Kidney (tissue), 14 donors: ENCODE measurements around the gene SOHLH1. TPM values are rescaled to one million over a fixed set of nuclear protein-coding genes. Genes with fewer than 3 reads are reported as not detected.

Experiments used
- DNase-seq, 5 donors: peaks; one replicate each; pipeline ENCODE4 v3.0.0-alpha.2; 2013 to 2020
- FAIRE-seq: peaks from 2 replicates; lab custom pipeline; 2012; peaks lifted over from hg19 to GRCh38; lab: Jason Lieb, UNC
- H3K27ac ChIP-seq, 2 donors: one replicate each; pipeline ENCODE4 v1.7.0; 2013; ENCODE audit warnings: low read depth in 2 of 2, low read length in 2 of 2, inconsistent platforms in 1 of 2
- H3K27me3 ChIP-seq: one replicate; pipeline ENCODE4 v1.7.1; 2013; ENCODE audit warnings: low read length, inconsistent platforms; ENCODE audit not compliant: control insufficient read depth, insufficient read depth
- H3K36me3 ChIP-seq, 3 donors: one replicate each; pipeline versions ENCODE4 v1.7.0 to v1.7.1; 2013; ENCODE audit warnings: low read length in 3 of 3, control low read depth in 1 of 3, inconsistent platforms in 1 of 3; ENCODE audit not compliant: insufficient read depth in 3 of 3, control insufficient read depth in 2 of 3
- H3K4me1 ChIP-seq, 3 donors: one replicate each; pipeline versions ENCODE4 v1.7.0 to v1.7.1; 2013; ENCODE audit warnings: low read length in 3 of 3, inconsistent platforms in 1 of 3, low read depth in 1 of 3; ENCODE audit not compliant: control insufficient read depth in 2 of 3, insufficient read depth in 2 of 3
- H3K4me3 ChIP-seq, 3 donors: one replicate each; pipeline versions ENCODE4 v1.7.0 to v1.8.1; 2013; ENCODE audit warnings: low read length in 3 of 3, control low read depth in 1 of 3, inconsistent platforms in 1 of 3
- H3K9ac ChIP-seq, 3 donors: one replicate each; pipeline versions ENCODE4 v1.7.0 to v1.7.1; 2013; ENCODE audit warnings: low read length in 3 of 3, control low read depth in 1 of 3, inconsistent platforms in 1 of 3
- H3K9me3 ChIP-seq, 3 donors: one replicate each; pipeline versions ENCODE4 v1.7.0 to v1.7.1; 2013; ENCODE audit warnings: low read length in 3 of 3, control low read depth in 1 of 3, inconsistent platforms in 1 of 3; ENCODE audit not compliant: control insufficient read depth in 2 of 3, insufficient read depth in 1 of 3
- CTCF ChIP-seq: IDR thresholded peaks from 3 replicates; pipeline ENCODE4 v1.5.1; 2012; ENCODE audit warnings: mild to moderate bottlenecking, moderate library complexity, borderline replicate concordance; ENCODE audit not compliant: insufficient read depth; ENCODE audit errors: extremely low read depth
- intact Hi-C: fragments of 100-400 bp; cut with DNase I; formaldehyde crosslinking; loops from one replicate; pipeline ENCODE4 v1.11.1; 2022
- polyA plus RNA-seq: library from polyadenylated mRNA; stranded (reverse); fragments of 350-450 nt; fragmentation: Illumina TruSeq; extraction: RNeasy Lipid Tissue Mini Kit (QIAGEN cat#74804); gene quantifications from one replicate; pipeline ENCODE4 v1.2.3, GENCODE V29; 2014; ENCODE audit warnings: low read depth, low replicate concordance; ENCODE audit not compliant: insufficient read depth
- total RNA-seq: library from RNA; stranded (reverse); fragmentation: NEBNext Ultra II Directional; extraction: Animal tissue kit (Norgen Biotek cat#: 25700); gene quantifications from one replicate; pipeline ENCODE4 v1.2.1, GENCODE V29; 2021
- donor health status: control.
- donor health status: control.
- donor health status: control.
- donor health status: control.
- donor health status: control.
- donor health status: DM: yes; HTN: yes; CAD: no.
- donor health status: Normal renal cell carcinoma (clear cell type).

SOHLH1 gene
- total and polyA plus RNA-seq, 2 donors from 2014 or later, result not detected

- H3K27me3 ChIP-seq, result peaks cover 2% of the 10 kb centered on the region
- no peak for TF ChIP-seq CTCF
- intact Hi-C loops, result no loop called here
- no peak overlapping the region for H3K9ac ChIP-seq
- DNase-seq, result peak in 1 of 5 donors; percentile 7
- H3K4me1 ChIP-seq, result no peaks in the 10 kb centered on the region
- no peaks in the 10 kb centered on the region for H3K36me3 ChIP-seq
- H3K4me3 ChIP-seq, result no peak overlapping the region
- no peak for FAIRE-seq
- H3K27ac ChIP-seq, result no peak overlapping the region
- no peaks in the 10 kb centered on the region for H3K9me3 ChIP-seq
Observed at GRCh38 chr9:135705376-135705775, 6.1 kb upstream of the SOHLH1 start.

- Histone ChIP-seq H3K9me3 (no peaks in the 10 kb centered on the region), H3K27me3 (peaks cover 2% of the 10 kb centered on the region), H3K4me3 (no peak overlapping the region), H3K9ac (no peak overlapping the region), H3K27ac (no peak overlapping the region), H3K36me3 (no peaks in the 10 kb centered on the region), H3K4me1 (no peaks in the 10 kb centered on the region)
- FAIRE-seq (no peak), DNase-seq (peak in 1 of 5 donors; percentile 13)
- TF ChIP-seq CTCF, result no peak
- intact Hi-C loops, result no loop called here
Observed at GRCh38 chr9:135704483-135704882, 5.2 kb upstream of the SOHLH1 start.

- H3K9me3 ChIP-seq, result no peaks in the 10 kb centered on the region
- TF ChIP-seq CTCF, result no peak
- no peak overlapping the region for H3K9ac ChIP-seq
- FAIRE-seq (no peak), DNase-seq (peak in 1 of 5 donors; percentile 16)
- no peak overlapping the region for H3K27ac ChIP-seq
- H3K4me1 ChIP-seq, result no peaks in the 10 kb centered on the region
- H3K27me3 ChIP-seq, result peaks cover 2% of the 10 kb centered on the region
- no peaks in the 10 kb centered on the region for H3K36me3 ChIP-seq
- no peak overlapping the region for H3K4me3 ChIP-seq
- intact Hi-C loops, result no loop called here
Observed at GRCh38 chr9:135703726-135704125, 4.4 kb upstream of the SOHLH1 start.
